Measurements from ENCODE around the gene NOTCH2. TPM values are rescaled to one million over a fixed set of nuclear protein-coding genes. Genes with fewer than 3 reads are reported as not detected.

Gene NOTCH2
- total RNA-seq, 1 experiment from 2014 or later = 53.7 TPM

GRCh38 chr1:119893238-119893791 is 176.1 kb downstream of the NOTCH2 start:
- no CpG with 5 or more reads among the region's 6 CpGs for WGBS (ENCODE audit: extremely low coverage, insufficient read length, low lambda C conversion rate)
- no peak overlapping the region for H3K18ac ChIP-seq (ENCODE audit: insufficient read length, low read depth, low read length)
- no peak overlapping the region for H4K8ac ChIP-seq (replicated peaks; ENCODE audit: insufficient read length, low read depth, low read length)
- Mint-ChIP-seq H3K27me3 (ENCODE audit: low read depth) (peaks cover 6% of the 10 kb centered on the region), H3K27ac (no peak overlapping the region), H3K9me3 (peaks cover 0 to 2% of the 10 kb centered on the region in 2 experiments; a peak in 1 of 5 replicates), H3K36me3 (ENCODE audit: insufficient read depth in 1 of 3, low read depth in 3 of 3) (no peaks in the 10 kb centered on the region), H3K4me1 (no peaks in the 10 kb centered on the region), H3K4me3 (no peak overlapping the region)
- no peaks in the 10 kb centered on the region for H3K4me1 ChIP-seq (ENCODE audit: insufficient read depth, low read length)
- no peak overlapping the region for H2BK20ac ChIP-seq (ENCODE audit: low read depth, low read length, poor library complexity, severe bottlenecking)
- H3K4me2 ChIP-seq (ENCODE audit: insufficient read depth, insufficient read length, low read length) = no peak overlapping the region
- H3K9ac ChIP-seq (ENCODE audit: extremely low read depth, insufficient read length, low read length) = no peak overlapping the region
- no peak overlapping the region for H4K5ac ChIP-seq (ENCODE audit: insufficient read length, low read depth, low read length)
- no peak overlapping the region for H4K91ac ChIP-seq (ENCODE audit: insufficient read length, low read depth, low read length)
- no peaks in the 10 kb centered on the region for H3K23me2 ChIP-seq (ENCODE audit: insufficient read length, low read depth, low read length, poor library complexity, severe bottlenecking)
- H3K56ac ChIP-seq (ENCODE audit: insufficient read length, low read depth, low read length) = no peak overlapping the region
- no peak overlapping the region for H2BK12ac ChIP-seq (ENCODE audit: insufficient read length, low read depth, low read length)
- H3K27me3 ChIP-seq (ENCODE audit: insufficient read depth, low read length) = no peaks in the 10 kb centered on the region; the same call in 1 of the 2 replicates
- no peak overlapping the region for H3K23ac ChIP-seq (ENCODE audit: insufficient read length, low read depth, low read length)
- H3K79me2 ChIP-seq (ENCODE audit: insufficient read depth, low read length) = no peaks in the 10 kb centered on the region
- no peak for DNase-seq
- no peak overlapping the region for H2BK5ac ChIP-seq (ENCODE audit: insufficient read length, low read length)
- H2AK5ac ChIP-seq (ENCODE audit: insufficient read length, low read length) = no peak overlapping the region
- no peak overlapping the region for H2BK15ac ChIP-seq (ENCODE audit: low read depth, low read length)
- H3K9me3 ChIP-seq (ENCODE audit: control insufficient read depth, low read depth, low read length) = no peaks in the 10 kb centered on the region
- no peak overlapping the region for H3K14ac ChIP-seq (ENCODE audit: insufficient read depth, low read length)
- H3K79me1 ChIP-seq (ENCODE audit: insufficient read depth, low read depth, low read length, poor library complexity, severe bottlenecking) = no peaks in the 10 kb centered on the region
- no peak overlapping the region for H2BK120ac ChIP-seq (ENCODE audit: low read depth, low read length, poor library complexity, severe bottlenecking)
- no peak overlapping the region for H3K27ac ChIP-seq (ENCODE audit: insufficient read length, low read depth, low read length)
- no peak overlapping the region for H2AFZ ChIP-seq (ENCODE audit: low read length)
- TF ChIP-seq, protein P1, sequence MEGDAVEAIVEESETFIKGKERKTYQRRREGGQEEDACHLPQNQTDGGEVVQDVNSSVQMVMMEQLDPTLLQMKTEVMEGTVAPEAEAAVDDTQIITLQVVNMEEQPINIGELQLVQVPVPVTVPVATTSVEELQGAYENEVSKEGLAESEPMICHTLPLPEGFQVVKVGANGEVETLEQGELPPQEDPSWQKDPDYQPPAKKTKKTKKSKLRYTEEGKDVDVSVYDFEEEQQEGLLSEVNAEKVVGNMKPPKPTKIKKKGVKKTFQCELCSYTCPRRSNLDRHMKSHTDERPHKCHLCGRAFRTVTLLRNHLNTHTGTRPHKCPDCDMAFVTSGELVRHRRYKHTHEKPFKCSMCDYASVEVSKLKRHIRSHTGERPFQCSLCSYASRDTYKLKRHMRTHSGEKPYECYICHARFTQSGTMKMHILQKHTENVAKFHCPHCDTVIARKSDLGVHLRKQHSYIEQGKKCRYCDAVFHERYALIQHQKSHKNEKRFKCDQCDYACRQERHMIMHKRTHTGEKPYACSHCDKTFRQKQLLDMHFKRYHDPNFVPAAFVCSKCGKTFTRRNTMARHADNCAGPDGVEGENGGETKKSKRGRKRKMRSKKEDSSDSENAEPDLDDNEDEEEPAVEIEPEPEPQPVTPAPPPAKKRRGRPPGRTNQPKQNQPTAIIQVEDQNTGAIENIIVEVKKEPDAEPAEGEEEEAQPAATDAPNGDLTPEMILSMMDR (conservative IDR thresholded peaks at IDR 0.05) = no peak
- H4K20me1 ChIP-seq (ENCODE audit: control insufficient read depth, insufficient read depth, insufficient read length) = no peaks in the 10 kb centered on the region
- no peak overlapping the region for H3T11ph ChIP-seq (ENCODE audit: low read length)
- H3K4ac ChIP-seq (ENCODE audit: low read depth, low read length) = no peak overlapping the region
